ENCODE results near the gene DOCK6.

DOCK6 gene

DNA sequence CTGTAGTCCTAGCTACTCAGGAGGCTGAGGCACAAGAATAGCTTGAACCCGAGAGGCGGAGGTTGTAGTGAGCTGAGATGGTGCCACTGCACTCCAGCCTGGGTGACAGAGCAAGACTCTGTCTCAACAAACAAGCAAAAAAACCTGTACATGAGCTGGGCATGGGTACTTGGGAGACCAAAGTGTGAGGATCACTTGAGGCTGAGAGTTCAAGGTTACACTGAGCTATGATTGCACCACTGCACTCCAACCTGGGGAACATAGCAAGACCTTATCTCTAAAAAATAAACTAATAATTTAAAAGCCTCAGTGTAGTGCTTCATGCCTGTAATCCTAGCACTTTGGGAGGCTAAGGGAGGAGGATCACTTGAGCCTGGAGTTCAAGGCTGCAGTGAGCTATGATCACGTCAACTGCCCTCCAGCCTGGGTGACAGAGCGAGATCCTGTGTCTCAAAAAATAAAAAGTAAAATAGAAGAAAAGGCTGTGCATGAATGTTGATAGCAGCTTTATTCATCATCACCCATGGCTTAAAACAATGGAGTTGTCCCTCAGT is 12.3 kb upstream of the DOCK6 start:
- no peak for DNase-seq

DNA sequence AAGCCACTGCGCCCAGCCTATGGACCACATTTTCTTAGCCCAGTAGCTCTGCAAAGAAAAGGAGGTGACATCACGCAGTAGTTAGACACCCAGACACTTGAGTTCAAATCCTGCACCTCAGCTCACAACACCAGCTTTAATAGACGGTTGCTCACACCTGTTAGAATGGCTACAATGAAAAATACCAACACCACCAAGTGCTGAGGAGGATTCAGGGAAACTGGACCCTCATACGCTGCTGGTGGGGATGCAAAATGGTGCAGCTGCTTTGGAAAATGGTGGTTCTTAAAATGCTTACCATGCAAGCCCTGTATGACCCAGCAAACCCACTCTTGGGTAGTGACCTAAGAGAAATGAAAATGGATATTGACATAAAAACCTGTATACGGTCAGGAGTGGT is 11.7 kb upstream of the DOCK6 start:
- no peak for DNase-seq

DNA sequence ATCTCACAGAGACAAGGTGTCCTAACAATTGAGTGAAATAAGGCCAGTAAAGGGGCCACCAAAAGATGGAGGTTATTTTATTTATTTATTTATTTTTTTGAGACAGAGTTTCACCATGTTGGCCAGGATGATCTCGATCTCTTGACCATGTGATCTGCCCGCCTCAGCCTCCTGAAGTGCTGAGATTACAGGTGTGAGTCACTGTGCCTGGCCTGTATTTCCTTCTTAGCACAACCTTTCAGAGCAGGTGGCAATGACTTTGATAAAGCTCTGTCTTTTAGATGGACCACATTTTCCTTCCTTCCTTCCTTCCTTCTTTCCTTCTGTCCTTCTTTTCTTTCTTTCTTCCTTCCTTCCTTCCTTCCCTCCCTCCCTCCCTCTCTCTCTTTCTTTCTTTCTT is 11.0 kb upstream of the DOCK6 start:
- no peak for DNase-seq

DNA sequence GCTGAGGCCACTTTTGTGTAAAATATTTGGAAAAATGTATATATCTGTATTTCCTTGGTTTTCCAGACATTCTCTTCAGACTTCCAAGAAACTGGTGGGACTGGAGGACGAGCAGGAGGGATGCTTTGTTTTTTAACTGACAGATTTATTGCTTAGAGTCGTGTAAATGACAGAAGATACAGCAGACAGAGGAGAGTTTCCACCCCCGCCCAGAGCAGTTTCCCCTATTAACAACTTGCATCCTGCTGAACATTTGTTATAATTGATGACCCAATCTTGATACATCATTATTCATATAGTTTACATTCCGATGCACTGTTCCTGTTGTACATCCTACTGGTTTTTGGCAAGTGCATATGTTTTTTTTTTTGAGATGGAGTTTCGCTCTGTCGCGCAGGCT is 7.1 kb upstream of the DOCK6 start:
- DNase-seq, result no peak

DNA sequence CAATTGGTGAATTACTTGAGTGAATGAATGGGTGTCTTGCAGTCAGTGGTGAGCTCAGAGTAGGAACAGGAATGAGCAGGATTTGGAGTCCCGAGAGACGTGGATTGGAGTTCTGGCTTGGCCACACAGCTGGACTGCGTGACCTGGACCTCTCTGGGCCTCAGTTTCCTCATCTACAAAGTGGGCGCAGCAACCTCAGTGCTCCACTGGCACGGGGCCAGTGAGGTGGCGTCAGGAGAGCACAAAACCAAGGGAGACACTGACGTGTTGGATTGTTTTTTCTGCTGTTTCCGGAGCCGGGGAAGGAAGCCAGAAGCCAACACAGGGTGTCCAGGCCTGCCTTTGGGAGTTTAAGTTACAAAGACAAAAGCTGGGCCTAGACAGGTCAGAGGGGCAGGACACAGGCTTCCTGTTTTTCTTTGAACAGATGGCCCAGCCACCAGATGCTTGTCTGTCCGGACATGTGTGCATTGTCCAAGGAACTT is 6.5 kb upstream of the DOCK6 start:
- DNase-seq, result no peak

DNA sequence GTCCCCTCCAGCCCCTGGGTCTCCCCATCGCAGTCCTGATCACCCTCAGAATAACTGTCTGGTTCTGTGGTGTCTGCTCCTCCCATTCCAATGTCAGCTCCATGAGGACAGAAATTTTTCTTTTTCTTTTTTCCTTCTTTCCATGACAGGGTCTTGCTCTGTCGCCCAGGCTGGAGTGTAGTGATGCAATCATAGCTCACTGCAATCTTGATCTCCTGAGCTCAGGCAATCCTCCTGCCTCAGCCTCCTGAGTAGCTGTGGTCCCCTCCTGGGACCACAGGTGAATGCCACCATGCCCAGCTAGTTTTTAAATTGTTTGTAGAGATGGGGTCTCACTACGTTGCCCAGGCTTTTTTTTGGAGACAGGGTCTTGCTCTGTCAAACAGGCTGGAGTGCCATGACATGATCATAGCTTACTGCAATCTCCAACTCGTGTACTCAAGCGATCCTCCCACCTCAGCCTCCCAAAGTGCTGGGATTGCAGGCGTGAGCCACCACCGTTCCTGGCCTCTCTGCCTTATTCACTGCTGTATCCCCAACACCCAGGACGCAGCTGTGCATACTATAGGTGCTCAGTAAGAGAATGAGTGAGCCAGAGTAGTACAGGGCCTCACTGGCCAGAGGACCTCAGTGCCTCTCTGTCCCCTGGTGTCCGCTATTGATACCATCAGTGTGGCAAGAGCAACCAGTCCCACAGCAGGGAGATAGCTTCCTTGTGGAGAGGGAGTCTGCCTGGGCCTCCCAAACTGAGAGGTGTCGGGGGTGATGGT is 5.2 kb upstream of the DOCK6 start:
- DNase-seq, result no peak

DNA sequence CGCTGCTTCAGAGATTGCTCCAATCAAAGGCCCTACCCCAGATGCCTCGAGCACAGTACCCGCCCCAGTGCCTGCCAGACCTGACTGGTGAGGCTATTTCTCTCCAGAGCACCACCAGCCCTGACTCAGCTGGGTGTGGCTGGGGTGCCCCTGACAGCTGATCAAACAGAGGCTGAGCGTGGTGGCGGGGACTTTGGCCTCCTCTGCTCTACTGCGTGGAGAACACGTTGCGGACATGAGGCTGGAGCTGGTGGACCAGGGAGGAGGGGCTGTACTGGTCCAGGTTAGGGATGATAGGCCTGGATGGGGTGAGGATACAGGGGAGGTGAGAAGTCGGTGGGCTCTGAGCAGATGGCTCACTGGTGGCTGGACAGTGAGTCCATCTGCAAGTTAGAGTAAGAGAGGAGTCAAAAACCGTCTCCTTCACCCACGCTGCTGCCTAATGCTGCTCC is 3.5 kb upstream of the DOCK6 start:
- no peak for DNase-seq

DNA sequence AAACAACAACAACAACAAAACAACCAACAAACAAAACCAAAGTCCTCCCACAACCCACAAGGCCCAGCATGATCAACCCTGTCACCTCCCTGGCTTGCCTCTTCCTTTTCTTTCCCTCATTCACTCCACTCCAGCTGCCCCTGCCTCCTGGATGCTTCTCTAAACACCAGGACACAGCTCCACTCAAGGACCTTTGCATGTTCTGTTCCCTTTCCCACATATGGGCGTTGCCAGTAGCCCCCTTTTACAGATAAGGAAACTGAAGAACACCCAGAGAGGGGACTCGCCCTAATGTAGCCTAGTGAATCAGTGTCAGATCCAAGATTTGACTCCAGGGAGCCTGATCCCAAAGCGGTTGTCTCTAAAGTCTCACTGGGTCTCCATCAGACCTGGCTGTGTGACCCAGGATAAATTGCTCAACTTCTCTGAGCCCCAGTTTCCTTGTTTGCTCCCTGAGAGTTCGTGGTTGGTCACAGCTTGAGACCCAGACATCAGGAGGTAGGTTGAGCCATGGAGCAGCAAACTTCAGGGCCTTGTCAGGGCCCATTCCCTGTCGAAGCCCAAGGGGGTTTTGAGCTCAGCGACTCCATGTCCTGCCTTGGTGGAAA is 3.0 kb upstream of the DOCK6 start:
- DNase-seq, result no peak

DNA sequence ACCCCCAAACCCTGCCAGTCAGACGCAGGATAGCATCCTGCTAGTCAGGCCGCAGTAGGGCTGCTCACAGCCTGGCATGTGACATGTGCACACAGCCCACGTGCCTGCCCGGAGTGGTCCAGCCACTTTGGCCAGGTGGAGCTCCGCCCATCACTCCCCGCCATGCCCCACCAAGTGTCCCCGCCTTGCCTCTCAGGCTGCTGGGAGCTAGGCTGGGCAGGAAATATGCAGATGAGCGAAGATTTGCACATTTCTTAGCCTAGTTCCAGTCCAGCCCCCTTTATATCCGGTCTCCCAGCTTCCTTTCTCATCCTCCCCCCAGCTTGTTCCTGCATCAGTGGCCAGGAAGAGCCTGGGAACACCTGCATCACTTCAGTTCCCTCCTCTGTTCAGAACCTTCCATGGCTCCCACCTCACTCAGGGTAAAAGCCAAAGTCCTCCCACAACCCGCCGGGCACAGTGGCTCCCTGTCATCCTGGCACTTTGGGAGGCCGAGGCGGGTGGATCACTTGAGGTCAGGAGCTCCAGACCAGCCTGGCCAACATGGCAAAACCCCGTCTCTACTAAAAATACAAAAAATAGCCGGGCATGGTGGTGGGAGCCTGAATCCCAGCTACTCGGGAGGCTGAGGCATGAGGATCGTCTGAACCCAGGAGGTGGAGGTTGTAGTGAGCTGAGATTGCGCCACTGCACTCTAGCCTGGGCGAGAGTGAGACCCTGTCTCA is 2.3 kb upstream of the DOCK6 start:
- no peak for DNase-seq

DNA sequence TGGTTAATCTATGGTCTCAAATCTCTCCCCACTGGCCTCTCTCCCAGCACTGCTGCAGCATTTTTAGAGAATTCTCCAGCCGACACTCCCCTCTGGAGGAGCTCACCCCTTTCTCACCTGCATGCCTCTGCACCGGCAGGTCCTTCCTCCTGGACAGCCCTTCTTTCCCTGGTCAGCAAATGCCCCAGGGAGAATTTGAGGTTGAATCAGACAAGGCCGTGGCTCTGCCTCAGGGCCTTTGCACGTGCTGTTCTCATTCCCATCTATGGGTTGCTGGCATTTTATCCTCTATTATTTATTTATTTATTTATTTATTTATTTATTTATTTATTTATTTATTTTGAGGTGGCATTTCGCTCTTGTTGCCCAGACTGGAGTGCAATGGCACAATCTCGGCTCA is 1.4 kb upstream of the DOCK6 start:
- DNase-seq, result no peak

DNA sequence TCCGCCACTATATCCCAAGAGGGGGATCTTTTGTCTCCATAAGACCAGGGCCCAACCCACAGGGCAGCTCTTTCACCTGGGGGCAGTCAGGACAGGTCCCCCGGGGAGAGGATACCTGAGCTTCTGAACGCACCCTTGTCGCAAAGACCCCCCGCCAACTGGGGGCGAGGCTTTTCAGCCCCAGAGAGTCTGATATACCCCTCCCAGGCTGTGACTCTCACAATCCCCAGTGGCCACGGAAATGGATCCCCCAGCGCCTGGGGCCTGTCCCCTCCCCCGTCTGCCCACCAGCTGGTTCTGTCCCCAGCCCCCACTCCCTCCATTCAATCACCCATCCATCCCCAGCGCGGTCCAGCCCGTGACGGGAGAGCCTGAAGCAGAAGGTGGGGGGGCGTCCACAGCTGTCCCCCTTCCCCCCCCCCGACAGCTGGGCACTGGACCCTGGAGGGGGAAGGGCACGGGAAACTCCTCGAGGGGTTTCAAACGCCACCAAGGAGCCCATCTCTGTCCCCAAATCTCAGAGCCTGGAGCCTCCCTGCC is 823 bp downstream of the DOCK6 start:
- no peak for DNase-seq

DNA sequence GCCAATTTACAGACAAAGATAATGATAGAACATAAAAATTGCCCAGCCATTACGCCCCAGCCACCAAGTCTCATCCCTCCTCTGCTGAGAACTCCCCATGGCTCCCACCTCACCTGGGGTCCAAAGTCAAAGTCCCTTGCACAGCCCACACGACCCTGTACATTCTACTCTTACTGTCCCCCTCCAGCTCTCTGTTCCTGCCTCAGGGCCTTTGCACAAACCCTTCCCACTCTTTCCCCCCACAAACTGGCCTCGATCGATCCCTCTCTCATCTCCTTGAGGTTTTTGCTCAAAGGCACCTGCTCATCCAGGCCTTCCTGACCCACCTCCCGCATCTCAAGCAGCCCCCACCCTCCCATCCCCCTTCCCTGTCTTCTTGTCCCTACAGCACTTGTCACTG is 1.3 kb downstream of the DOCK6 start:
- DNase-seq, result no peak

DNA sequence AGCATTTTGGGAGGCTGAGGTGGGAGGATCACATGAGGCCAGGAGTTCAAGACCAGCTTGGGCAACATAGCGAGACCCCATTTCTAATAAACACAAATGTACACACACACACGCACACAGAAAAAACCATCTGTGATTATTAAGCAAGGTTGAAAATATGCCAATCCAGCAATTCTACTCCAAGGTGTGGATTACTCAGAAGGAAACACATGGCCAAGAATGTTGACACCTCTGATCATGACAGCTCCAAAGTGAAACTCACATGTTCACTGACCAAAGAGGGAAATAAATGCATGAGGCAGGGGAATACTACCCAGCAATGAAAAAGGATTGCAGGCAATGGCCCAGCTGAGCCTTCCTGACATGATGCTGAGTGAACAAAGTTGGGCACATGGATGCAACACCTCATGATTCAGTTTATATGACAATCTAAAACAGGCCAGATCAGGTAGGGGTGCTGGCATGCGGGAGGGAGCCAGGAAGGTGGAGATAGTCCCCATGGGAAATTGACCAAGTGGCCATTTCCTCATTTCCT is 4.4 kb downstream of the DOCK6 start:
- DNase-seq, result no peak

DNA sequence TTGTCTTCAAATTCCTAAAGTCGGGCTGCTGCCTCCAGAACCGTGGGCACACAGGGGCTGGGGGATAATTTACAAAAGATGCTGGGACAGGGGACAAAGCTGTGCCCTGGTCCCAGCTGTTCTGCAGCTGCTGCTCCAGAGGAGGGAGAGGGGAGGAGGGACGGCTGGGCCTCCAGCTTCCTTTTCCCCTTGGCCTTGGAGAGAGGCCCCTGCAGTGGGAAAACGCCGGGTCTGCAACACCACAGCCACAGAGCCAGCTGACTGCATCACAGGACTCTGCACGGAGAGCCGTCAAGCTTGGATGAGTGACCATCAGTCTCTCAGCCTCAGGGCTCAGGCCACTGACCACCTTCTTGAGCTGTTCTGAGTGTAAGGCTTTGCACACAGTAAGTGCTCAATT is 6.1 kb downstream of the DOCK6 start:
- DNase-seq, result no peak

DNA sequence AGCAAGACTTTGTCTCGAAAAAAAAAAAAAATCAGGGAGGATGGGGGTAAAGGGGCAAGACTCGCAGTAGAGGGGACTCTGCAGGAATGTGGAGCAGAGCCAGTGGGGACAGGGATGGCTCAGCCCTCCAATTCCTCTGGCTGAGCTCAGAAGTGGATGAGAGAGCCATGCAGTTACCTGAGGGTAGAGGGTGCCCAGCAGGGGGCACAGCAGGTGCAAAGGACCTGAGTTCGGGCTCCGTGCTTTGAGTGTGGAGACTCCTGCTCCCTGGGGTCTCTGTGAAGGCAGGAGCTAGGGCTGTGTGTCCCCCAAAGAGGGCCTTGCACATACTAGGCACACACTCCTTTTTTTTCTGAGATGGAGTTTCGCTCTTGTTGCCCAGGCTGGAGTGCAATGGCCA is 7.7 kb downstream of the DOCK6 start:
- no peak for DNase-seq

DNA sequence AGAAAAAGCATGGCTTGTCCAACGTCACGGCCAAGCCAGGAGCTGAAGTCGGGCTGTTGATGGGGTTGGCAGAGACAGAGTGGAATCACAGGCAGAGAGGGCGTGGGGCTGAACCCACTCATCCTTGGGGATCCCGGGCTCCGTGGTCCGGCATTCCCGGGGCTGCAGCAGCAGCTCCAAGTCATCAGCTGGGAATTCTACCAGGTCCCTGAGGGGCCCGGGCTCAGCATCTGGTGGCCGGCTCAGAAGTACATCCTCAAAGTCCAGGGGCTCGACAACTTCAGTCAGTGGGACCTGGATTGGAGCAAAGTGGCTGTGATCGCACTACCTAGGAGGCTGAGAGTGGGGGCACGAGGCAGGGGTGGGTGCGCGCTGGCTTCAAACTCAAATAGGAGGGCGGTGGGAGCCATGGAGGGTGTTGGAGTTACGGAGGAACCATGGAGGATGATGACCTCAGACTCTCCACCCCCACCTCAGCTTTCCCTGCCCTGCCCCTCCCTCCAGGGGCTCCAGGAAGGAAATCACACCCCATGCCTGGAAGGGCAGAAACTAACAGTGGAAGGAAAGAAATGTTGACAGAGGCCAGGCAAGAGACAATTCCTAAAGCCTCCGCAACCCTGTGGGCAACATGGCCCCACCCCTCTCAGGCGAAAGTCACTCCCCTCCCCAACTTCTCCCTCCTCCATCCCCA is 9.5 kb downstream of the DOCK6 start:
- DNase-seq, result no peak

DNA sequence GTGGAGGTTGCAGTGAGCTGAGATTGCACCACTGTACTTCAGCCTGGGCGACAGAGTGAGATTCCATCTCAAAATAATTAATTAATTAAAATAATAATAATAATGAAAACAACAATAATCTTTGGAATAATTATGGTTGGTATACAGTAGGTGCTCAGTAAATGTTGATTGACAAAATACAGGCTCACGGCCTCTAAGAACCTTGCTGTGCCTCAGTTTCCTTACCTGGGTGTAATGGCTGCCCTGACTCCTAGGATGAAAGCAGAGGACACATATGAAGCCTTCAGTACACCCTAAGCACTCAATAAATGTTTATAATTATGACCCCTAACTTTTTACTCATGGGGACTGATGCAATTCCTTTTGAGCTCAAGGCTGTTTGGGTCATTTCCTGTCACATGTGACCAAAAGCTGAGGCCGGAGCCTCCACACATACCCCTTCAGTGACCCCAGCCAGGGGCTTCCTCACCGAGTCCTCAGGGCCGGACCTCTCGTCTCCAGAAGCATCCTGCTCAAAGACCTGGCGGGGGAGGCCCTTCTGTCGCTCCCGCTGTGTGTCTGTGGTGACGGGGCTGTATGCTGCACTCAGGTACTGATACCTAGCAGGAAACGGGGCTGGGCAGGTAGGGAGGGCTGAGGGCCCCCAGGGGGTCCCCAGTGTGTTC is 10.5 kb downstream of the DOCK6 start:
- DNase-seq, result no peak

DNA sequence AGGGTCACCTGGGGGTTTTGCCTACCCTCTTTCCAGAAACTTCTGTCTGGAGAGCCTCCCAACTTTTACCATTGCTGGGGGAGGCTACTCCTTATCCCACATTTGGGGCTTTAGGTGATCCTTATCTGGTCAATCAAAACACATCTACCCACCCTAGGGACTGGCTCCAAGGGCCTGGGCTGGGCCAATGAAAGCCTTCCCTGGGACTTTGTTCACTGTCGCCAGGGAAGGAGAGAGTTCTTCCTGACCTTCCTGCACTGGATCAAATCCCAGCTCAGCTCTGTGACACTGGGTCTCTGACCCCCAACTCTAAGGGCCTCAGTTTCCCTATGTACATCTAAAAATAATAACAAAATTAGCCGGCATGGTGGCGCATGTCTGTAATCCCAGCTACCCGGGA is 11.1 kb downstream of the DOCK6 start:
- no peak for DNase-seq

DNA sequence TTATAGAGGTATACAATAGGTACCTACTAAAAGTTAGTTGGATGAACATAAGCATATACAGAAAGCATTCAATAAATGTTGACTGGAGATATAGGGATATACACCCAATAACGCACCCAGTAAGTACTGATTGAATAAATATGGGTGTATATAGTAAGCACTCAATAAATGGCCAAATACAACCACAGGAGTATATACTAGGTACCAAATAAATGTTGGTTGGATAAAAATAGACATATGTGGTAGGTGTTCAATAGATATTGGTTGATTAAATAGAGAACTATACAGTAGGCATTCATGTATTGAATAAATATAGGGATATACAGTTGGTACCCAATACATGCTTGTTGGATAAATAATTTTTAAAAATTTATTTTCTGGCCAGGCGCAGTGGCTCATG is 13.5 kb downstream of the DOCK6 start:
- DNase-seq, result no peak

DNA sequence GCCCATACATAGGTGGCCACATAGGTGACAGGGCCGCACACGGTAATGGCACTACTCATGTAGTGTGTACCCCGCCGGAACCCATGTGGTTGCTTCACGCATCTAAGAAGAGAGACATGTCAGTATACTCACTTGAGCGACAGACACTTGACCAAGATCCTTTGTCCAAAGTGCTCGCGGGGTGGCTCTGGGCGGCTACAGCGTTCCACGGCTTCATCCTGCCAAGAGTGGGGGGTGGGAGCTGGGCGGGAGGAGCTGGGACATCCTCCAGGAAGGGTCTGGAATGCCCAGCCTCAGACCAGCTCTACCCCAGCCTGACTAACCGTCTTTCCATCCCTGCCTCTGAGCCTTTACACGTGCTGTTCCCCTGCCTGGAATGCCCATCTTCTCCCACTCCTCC is 14.4 kb downstream of the DOCK6 start:
- no peak for DNase-seq

DNA sequence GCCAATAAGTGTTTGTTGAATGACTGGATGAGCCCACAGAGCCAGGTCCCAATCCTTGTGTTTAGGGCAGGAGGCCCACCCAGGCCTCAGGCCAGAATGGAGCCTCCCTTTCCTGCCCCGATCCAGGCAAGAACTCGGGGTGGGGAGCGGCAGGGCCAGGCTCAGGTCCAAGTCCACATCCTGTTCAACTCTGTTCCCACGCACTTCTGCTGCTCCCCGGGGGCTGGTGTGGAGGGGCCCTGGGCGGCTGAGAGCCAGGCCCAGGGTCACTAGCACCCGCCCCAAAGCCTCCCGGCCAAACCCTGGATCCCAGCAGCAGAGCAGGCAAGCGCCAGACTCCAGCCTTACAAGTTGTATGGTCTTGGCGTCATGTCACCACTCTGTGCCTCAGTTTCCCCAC is 14.9 kb downstream of the DOCK6 start:
- no peak for DNase-seq

DNA sequence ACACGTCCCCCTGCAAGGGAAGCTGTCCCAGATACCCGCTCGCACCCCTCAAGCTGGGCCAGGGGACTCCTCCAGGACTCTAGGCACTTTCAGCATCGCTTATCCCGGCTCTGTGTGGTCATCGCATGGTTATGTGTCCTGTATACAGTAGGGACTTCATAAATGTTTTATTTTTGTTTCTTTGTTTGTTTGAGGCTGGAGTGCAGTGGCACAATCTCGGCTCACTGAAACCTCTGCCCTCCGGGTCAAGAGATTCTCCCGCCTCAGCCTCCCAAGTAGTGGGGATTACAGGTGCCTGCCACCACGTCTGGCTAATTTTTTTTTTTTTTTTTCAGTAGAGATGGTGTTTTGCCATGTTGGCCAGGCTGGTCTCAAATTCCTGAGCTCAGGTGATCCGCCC is 15.4 kb downstream of the DOCK6 start:
- DNase-seq, result no peak

Data from stimulated activated naive CD4-positive, alpha-beta T cell (primary cell).